Testis (tissue), 3 donors: ENCODE measurements around the gene SBSN. TPM values are rescaled to one million over a fixed set of nuclear protein-coding genes. Genes with fewer than 3 reads are reported as not detected.

Experiments
- DNase-seq: peaks from one replicate; pipeline ENCODE4 v3.0.0-alpha.2; 2019
- H3K27ac ChIP-seq, 2 donors: fragments of 200-600 bp; sonication (generic); one replicate each; pipeline ENCODE4 v1.5.1; 2019
- H3K27me3 ChIP-seq: fragments of 200-600 bp; sonication (generic); one replicate; pipeline ENCODE4 v1.5.1; 2019
- H3K36me3 ChIP-seq: fragments of 200-600 bp; sonication (generic); one replicate; pipeline ENCODE4 v1.5.1; 2017; ENCODE audit warnings: low read depth; ENCODE audit errors: missing control alignments
- H3K4me1 ChIP-seq: fragments of 200-600 bp; sonication (generic); one replicate; pipeline ENCODE4 v1.5.1; 2019
- H3K4me3 ChIP-seq, 2 donors: fragments of 200-600 bp; sonication (generic); one replicate each; pipeline ENCODE4 v1.5.1; 2017 to 2019
- H3K9me3 ChIP-seq: fragments of 200-600 bp; sonication (generic); one replicate; pipeline ENCODE4 v1.5.1; 2017
- CTCF ChIP-seq, 3 experiments: fragments of 450-650 bp in 2 of 3; fragments of 200-600 bp in 1 of 3; sonication (generic) in 1 of 3; IDR thresholded peaks; one replicate each; pipeline ENCODE4 v1.5.1; 2016 to 2019; ENCODE audit warnings: antibody characterized with exemption in 3 of 3, mild to moderate bottlenecking in 2 of 3, moderate library complexity in 1 of 3
- POLR2A ChIP-seq: fragments of 450-650 bp; IDR thresholded peaks from one replicate; pipeline ENCODE4 v1.6.1; 2017; ENCODE audit warnings: antibody characterized with exemption, mild to moderate bottlenecking, moderate library complexity
- WGBS, 2 donors: methylation state at CpG; one replicate each; pipeline ENCODE4 v1.1.5; 2018; 5-methylcytosine and 5-hydroxymethylcytosine counted together
- intact Hi-C: fragments of 100-400 bp; cut with DNase I; formaldehyde crosslinking; loops from one replicate; pipeline ENCODE4 v1.15.1; 2023; ENCODE audit warnings: low total_unique reads
- polyA plus RNA-seq: library from polyadenylated mRNA; stranded (reverse); fragments of 350-450 nt; fragmentation: Illumina TruSeq; extraction: RNeasy Lipid Tissue Mini Kit (QIAGEN cat#74804); gene quantifications from one replicate; pipeline ENCODE4 v1.2.3, GENCODE V29; 2014; ENCODE audit warnings: low read depth, low replicate concordance; ENCODE audit not compliant: insufficient read depth
- total RNA-seq, 2 donors: library from RNA; depleted of rRNA; stranded (reverse); fragments of >200 nt; gene quantifications; one replicate each; pipeline ENCODE4 v1.2.3, GENCODE V29; 2016

Gene SBSN
- total and polyA plus RNA-seq, 3 donors from 2014 or later = 0.16 to 0.47 (median 0.19) TPM

- WGBS, 2 donors = 73 to 77% methylated on average over 13 to 30 of the region's 30 CpGs
- intact Hi-C loops = no loop called here
- DNase-seq = no peak
- Histone ChIP-seq H3K36me3 (no peaks in the 10 kb centered on the region), H3K9me3 (no peaks in the 10 kb centered on the region), H3K4me3 (no peak overlapping the region), H3K27me3 (no peaks in the 10 kb centered on the region), H3K27ac (no peak overlapping the region), H3K4me1 (no peaks in the 10 kb centered on the region)
- TF ChIP-seq POLR2A = no peak
Observed at GRCh38 chr19:35555301-35556005, 27.3 kb upstream of the SBSN start.

- Histone ChIP-seq H3K36me3 (no peaks in the 10 kb centered on the region), H3K27ac (no peak overlapping the region), H3K4me3 (no peak overlapping the region), H3K9me3 (no peaks in the 10 kb centered on the region), H3K27me3 (no peaks in the 10 kb centered on the region), H3K4me1 (no peaks in the 10 kb centered on the region)
- intact Hi-C loops = no loop called here
- no peak for TF ChIP-seq POLR2A
- no peak for TF ChIP-seq CTCF (IDR thresholded peaks at IDR 0.05)
- WGBS, 2 donors = 79 to 82% methylated on average over 5 of the region's 5 CpGs
- no peak for DNase-seq
Observed at GRCh38 chr19:35554076-35554475, 26.0 kb upstream of the SBSN start.

GRCh38 chr19:35553385-35554000, 25.4 kb upstream of the SBSN start:
- Histone ChIP-seq H3K27ac (no peak overlapping the region), H3K9me3 (no peaks in the 10 kb centered on the region), H3K4me3 (no peak overlapping the region), H3K27me3 (no peaks in the 10 kb centered on the region), H3K36me3 (no peaks in the 10 kb centered on the region), H3K4me1 (no peaks in the 10 kb centered on the region)
- WGBS, 2 donors = 62 to 82% methylated on average over 8 to 14 of the region's 14 CpGs
- no peak for TF ChIP-seq CTCF (IDR thresholded peaks at IDR 0.05)
- TF ChIP-seq POLR2A = no peak
- intact Hi-C loops = no loop called here
- DNase-seq = no peak

GRCh38 chr19:35552534-35553384, 24.6 kb upstream of the SBSN start:
- TF ChIP-seq CTCF (IDR thresholded peaks at IDR 0.05) (no peak), POLR2A (no peak)
- DNase-seq = no peak
- WGBS, 2 donors = 55 to 75% methylated on average over 7 to 13 of the region's 13 CpGs
- Histone ChIP-seq H3K9me3 (no peaks in the 10 kb centered on the region), H3K27ac (no peak overlapping the region), H3K27me3 (no peaks in the 10 kb centered on the region), H3K36me3 (no peaks in the 10 kb centered on the region), H3K4me3 (no peak overlapping the region), H3K4me1 (no peaks in the 10 kb centered on the region)
- intact Hi-C loops = no loop called here

GRCh38 chr19:35551091-35551810, 23.1 kb upstream of the SBSN start:
- WGBS, 2 donors = 80 to 87% methylated on average over 15 to 21 of the region's 21 CpGs
- H3K4me3 ChIP-seq = no peak overlapping the region
- H3K9me3 ChIP-seq = no peaks in the 10 kb centered on the region
- peaks cover 4% of the 10 kb centered on the region for H3K4me1 ChIP-seq
- intact Hi-C loops = no loop called here
- no peak for TF ChIP-seq CTCF (IDR thresholded peaks at IDR 0.05)
- TF ChIP-seq POLR2A = no peak
- H3K36me3 ChIP-seq = no peaks in the 10 kb centered on the region
- DNase-seq = no peak
- no peaks in the 10 kb centered on the region for H3K27me3 ChIP-seq
- H3K27ac ChIP-seq = no peak overlapping the region
